DOHH2 (cell line): ENCODE results near the gene AHSG.

ENCODE experiments used
- H3F3A ChIP-seq: fragments of 200-600 bp; sonication (generic), shearing (Covaris generic); 2 replicates; pipeline ENCODE4 v1.6.0; 2016; ENCODE audit warnings: antibody characterized with exemption, mild to moderate bottlenecking; ENCODE audit not compliant: control insufficient read depth, insufficient read depth
- H3K27ac ChIP-seq: fragments of 200-600 bp; sonication (generic); 2 replicates; pipeline ENCODE4 v1.5.1; 2014; ENCODE audit warnings: low read depth, mild to moderate bottlenecking, low read length, moderate library complexity
- H3K27me3 ChIP-seq: fragments of 200-600 bp; sonication (generic); 2 replicates; pipeline ENCODE4 v1.6.1; 2014; ENCODE audit warnings: mild to moderate bottlenecking, low read length, mixed read lengths; ENCODE audit not compliant: control insufficient read depth
- H3K36me3 ChIP-seq: fragments of 200-600 bp; sonication (generic); 2 replicates; pipeline ENCODE4 v1.6.1; 2014; ENCODE audit warnings: mild to moderate bottlenecking, low read length, moderate library complexity, mixed read lengths; ENCODE audit not compliant: control insufficient read depth
- H3K4me1 ChIP-seq: fragments of 200-600 bp; sonication (generic); 2 replicates; pipeline ENCODE4 v1.6.1; 2014; ENCODE audit warnings: mild to moderate bottlenecking, low read length, mixed read lengths; ENCODE audit not compliant: control insufficient read depth
- H3K4me2 ChIP-seq: fragments of 200-600 bp; sonication (generic); 2 replicates; pipeline ENCODE4 v1.6.0; 2014; ENCODE audit warnings: mild to moderate bottlenecking, low read length, moderate library complexity
- H3K4me3 ChIP-seq: fragments of 200-600 bp; sonication (generic); 2 replicates; pipeline ENCODE4 v1.5.1; 2014; ENCODE audit warnings: mild to moderate bottlenecking, low read length, mixed read lengths
- H3K79me2 ChIP-seq: fragments of 200-600 bp; sonication (generic); 2 replicates; pipeline ENCODE4 v1.6.1; 2014; ENCODE audit warnings: mild to moderate bottlenecking, low read length, mixed read lengths; ENCODE audit not compliant: control insufficient read depth
- H3K9me2 ChIP-seq: fragments of 200-600 bp; sonication (generic); replicated peaks from 2 replicates; pipeline ENCODE4 v1.6.1; 2014; ENCODE audit warnings: mild to moderate bottlenecking, low read length, mixed read lengths; ENCODE audit not compliant: control insufficient read depth
- H3K9me3 ChIP-seq: fragments of 200-600 bp; sonication (generic); 2 replicates; pipeline ENCODE4 v1.6.1; 2014; ENCODE audit warnings: antibody characterized with exemption, low read length, mixed read lengths; ENCODE audit not compliant: control insufficient read depth, insufficient read depth
- H4K20me1 ChIP-seq: fragments of 200-600 bp; sonication (generic); 2 replicates; pipeline ENCODE4 v1.6.0; 2014; ENCODE audit warnings: low read depth, mild to moderate bottlenecking, antibody characterized with exemption, low read length, moderate library complexity; ENCODE audit not compliant: control insufficient read depth, insufficient read depth
- EZH2phosphoT487 ChIP-seq: fragments of 200-600 bp; sonication (generic); IDR thresholded peaks from 2 replicates; pipeline ENCODE4 v1.6.1; 2017; ENCODE audit warnings: borderline replicate concordance, mild to moderate bottlenecking, antibody characterized with exemption, low read length, moderate library complexity, mixed read lengths
- TF ChIP-seq, protein P1 (sequence below): fragments of 200-600 bp; sonication (generic); IDR thresholded peaks from one replicate; pipeline ENCODE4 v1.5.1; 2014; ENCODE audit warnings: antibody characterized with exemption, mild to moderate bottlenecking, low read depth, low read length; ENCODE audit not compliant: poor library complexity, severe bottlenecking

Gene AHSG

DNA sequence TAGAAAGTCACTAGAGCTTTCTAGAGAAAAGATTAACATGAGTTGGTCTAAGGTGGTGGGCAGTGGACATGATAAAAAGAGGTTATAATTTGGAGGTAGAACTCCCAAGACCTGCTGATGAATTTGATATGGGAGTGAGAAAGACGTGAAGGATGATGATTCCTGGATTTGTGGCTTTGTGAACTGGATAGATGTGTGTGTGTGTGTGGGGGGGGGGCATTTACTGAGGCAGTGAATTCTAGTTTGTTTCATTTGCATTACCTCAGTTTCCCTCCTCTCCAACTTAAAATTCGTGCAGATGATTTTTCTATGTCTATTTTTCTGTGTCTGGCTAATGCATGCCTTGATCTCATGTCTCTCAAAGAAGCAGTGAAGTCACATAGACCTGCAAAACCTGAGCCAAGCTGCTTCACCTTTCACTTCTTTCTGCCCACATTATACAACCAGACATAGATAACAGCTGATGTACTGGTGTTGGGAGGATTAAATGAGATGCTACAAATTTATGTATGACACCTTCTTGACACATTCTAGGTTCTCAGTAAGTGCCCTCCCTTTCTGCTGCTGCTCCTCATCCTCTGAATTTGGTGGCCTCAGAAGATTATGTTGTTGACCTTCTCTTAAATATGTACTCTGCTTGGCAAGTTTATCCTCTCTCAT is 9.9 kb downstream of the AHSG start:
- no peak overlapping the region for H3K27ac ChIP-seq
- H3K4me1 ChIP-seq, result no peaks in the 10 kb centered on the region
- H3K9me3 ChIP-seq, result no peaks in the 10 kb centered on the region
- peaks cover 8% of the 10 kb centered on the region for H3K27me3 ChIP-seq
- H3K79me2 ChIP-seq, result no peaks in the 10 kb centered on the region
- H3K4me2 ChIP-seq, result no peak overlapping the region
- H3K9me2 ChIP-seq, result no peaks in the 10 kb centered on the region
- H4K20me1 ChIP-seq, result no peaks in the 10 kb centered on the region
- no peaks in the 10 kb centered on the region for H3F3A ChIP-seq
- TF ChIP-seq, protein P1, sequence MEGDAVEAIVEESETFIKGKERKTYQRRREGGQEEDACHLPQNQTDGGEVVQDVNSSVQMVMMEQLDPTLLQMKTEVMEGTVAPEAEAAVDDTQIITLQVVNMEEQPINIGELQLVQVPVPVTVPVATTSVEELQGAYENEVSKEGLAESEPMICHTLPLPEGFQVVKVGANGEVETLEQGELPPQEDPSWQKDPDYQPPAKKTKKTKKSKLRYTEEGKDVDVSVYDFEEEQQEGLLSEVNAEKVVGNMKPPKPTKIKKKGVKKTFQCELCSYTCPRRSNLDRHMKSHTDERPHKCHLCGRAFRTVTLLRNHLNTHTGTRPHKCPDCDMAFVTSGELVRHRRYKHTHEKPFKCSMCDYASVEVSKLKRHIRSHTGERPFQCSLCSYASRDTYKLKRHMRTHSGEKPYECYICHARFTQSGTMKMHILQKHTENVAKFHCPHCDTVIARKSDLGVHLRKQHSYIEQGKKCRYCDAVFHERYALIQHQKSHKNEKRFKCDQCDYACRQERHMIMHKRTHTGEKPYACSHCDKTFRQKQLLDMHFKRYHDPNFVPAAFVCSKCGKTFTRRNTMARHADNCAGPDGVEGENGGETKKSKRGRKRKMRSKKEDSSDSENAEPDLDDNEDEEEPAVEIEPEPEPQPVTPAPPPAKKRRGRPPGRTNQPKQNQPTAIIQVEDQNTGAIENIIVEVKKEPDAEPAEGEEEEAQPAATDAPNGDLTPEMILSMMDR, result no peak
- no peak for TF ChIP-seq EZH2phosphoT487
- H3K4me3 ChIP-seq, result no peak overlapping the region
- H3K36me3 ChIP-seq, result no peaks in the 10 kb centered on the region

DNA sequence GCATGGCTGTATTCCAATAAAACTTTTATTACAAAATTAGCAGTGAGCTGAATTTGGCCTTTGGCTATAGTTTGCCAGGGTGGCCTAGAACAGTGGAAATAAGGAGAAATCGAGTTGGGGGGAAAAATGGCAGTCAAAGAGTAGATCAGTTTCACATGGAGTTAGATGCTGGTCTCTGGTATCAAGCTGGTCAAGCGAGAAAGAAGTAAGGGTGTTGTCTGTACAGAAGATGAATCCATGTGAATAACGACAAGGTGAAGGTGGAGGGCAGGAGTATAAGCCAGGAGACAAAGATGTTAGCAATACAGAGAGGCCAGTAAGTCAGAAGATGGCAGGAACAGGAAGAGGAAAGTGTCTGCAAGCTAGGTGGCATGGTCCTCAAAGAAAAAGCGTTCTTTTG is 11.7 kb downstream of the AHSG start:
- H3K36me3 ChIP-seq, result no peaks in the 10 kb centered on the region
- no peaks in the 10 kb centered on the region for H4K20me1 ChIP-seq
- no peak overlapping the region for H3K4me3 ChIP-seq
- H3F3A ChIP-seq, result no peaks in the 10 kb centered on the region
- TF ChIP-seq, protein P1, result no peak
- TF ChIP-seq EZH2phosphoT487, result no peak
- no peaks in the 10 kb centered on the region for H3K9me2 ChIP-seq
- peaks cover 8% of the 10 kb centered on the region; the same call in 1 of the 2 replicates for H3K27me3 ChIP-seq
- H3K4me1 ChIP-seq, result no peaks in the 10 kb centered on the region
- H3K4me2 ChIP-seq, result no peak overlapping the region
- no peak overlapping the region for H3K27ac ChIP-seq
- no peaks in the 10 kb centered on the region for H3K79me2 ChIP-seq
- H3K9me3 ChIP-seq, result no peaks in the 10 kb centered on the region

DNA sequence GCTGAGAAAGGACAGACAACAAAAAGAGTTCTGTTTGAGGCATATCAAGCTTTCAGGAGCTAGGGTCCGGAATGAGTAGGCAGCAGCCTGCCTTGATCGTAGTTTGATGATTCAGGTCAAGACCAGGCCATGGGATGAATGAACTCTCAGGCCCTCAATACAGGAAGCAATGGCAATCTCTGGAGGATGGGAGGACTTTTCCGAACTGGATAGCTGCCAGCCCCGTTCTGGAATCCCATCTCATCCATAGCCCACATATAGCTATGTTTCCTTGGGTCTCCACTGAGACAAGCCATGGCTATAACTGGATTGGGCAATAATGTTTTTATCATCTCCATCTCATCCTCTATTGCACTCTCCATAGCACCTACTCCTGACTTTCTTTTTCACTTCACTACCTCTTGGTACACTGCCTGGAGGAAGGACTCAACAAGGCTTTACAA is 12.8 kb downstream of the AHSG start:
- Histone ChIP-seq H3K4me1 (no peaks in the 10 kb centered on the region), H3K9me3 (no peaks in the 10 kb centered on the region), H3K79me2 (no peaks in the 10 kb centered on the region), H3K36me3 (no peaks in the 10 kb centered on the region), H3K27me3 (peaks cover 8% of the 10 kb centered on the region; the same call in 1 of the 2 replicates), H3K27ac (no peak overlapping the region), H4K20me1 (no peaks in the 10 kb centered on the region), H3K4me3 (no peak overlapping the region), H3K9me2 (no peaks in the 10 kb centered on the region), H3F3A (no peaks in the 10 kb centered on the region), H3K4me2 (no peak overlapping the region)
- no peak for TF ChIP-seq EZH2phosphoT487
- TF ChIP-seq, protein P1, result no peak
